ENCODE data around the gene ARRB1. TPM values are rescaled to one million over a fixed set of nuclear protein-coding genes. Genes with fewer than 3 reads are reported as not detected.

ARRB1 gene
- total RNA-seq, 1 donor from 2014 or later: 13.2 TPM

DNA sequence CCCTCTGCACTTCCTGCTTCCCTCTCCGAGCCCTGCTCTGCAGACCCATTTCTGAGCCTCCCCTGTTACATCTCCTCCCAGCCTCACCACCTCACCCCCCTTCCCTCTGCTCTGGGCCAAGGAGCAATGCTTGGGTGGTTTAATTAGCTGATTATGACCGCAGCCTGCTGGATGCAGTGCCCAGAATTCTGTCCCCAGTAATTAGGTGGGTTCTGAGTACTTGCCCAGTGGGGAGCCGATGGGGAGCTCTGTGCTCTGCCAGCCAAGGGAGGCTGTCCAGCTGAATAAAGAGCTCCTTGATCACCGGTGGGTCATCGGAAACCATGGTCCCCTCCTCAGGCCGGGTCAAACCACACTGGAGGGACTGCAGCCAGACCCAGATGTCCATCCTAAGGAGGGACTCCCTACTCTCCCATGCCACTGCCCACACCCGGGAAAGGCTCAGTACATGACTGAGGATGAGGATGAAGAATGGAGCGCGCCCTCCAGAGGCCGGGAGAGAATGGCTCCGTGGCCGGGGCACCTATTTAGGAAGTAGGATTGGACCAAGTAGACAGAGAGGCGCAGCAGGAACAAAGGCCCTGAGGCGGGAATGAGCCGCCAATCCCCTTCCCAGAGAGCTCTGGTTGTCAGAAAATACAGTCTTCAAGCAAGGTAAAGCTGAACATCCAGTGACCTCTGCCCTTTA lies 9.1 kb downstream of the ARRB1 start:
- Mint-ChIP-seq H3K27me3 (ENCODE audit: unreplicated experiment) (no peaks in the 10 kb centered on the region), H3K36me3 (ENCODE audit: unreplicated experiment) (no peaks in the 10 kb centered on the region), H3K9me3 (ENCODE audit: unreplicated experiment) (no peaks in the 10 kb centered on the region), H3K4me3 (ENCODE audit: unreplicated experiment) (no peak overlapping the region), H3K27ac (ENCODE audit: unreplicated experiment) (peak overlapping the region; percentile 69), H3K4me1 (ENCODE audit: unreplicated experiment) (peaks cover 66% of the 10 kb centered on the region)
- DNase-seq (ENCODE audit: extremely low spot score, unreplicated experiment): no peak
- TF ChIP-seq, protein P1, sequence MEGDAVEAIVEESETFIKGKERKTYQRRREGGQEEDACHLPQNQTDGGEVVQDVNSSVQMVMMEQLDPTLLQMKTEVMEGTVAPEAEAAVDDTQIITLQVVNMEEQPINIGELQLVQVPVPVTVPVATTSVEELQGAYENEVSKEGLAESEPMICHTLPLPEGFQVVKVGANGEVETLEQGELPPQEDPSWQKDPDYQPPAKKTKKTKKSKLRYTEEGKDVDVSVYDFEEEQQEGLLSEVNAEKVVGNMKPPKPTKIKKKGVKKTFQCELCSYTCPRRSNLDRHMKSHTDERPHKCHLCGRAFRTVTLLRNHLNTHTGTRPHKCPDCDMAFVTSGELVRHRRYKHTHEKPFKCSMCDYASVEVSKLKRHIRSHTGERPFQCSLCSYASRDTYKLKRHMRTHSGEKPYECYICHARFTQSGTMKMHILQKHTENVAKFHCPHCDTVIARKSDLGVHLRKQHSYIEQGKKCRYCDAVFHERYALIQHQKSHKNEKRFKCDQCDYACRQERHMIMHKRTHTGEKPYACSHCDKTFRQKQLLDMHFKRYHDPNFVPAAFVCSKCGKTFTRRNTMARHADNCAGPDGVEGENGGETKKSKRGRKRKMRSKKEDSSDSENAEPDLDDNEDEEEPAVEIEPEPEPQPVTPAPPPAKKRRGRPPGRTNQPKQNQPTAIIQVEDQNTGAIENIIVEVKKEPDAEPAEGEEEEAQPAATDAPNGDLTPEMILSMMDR (IDR thresholded peaks at IDR 0.05): no peak

DNA sequence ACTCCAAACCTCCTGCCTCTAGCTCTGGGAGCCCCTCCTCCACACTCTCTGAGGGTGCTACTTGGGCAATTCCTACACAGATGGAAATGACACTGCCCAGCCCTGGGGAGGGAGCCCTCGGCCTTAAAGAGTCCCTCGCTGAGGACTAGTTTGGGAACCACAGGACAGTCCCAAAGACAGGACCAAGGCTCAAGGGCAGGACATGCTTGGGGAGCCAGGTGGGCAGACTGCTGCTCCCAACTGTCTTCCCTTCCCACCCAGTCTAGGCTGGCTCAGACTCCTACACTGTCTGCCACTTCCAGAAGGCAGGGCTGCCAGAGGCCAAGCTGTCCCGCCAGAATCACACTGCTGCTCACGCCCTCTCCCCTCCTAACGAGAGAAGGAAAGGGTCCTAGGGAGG lies 9.8 kb downstream of the ARRB1 start:
- Mint-ChIP-seq H3K27me3 (ENCODE audit: unreplicated experiment) (no peaks in the 10 kb centered on the region), H3K4me3 (ENCODE audit: unreplicated experiment) (no peak overlapping the region), H3K27ac (ENCODE audit: unreplicated experiment) (peak overlapping the region; percentile 69), H3K4me1 (ENCODE audit: unreplicated experiment) (peaks cover 66% of the 10 kb centered on the region), H3K36me3 (ENCODE audit: unreplicated experiment) (no peaks in the 10 kb centered on the region), H3K9me3 (ENCODE audit: unreplicated experiment) (no peaks in the 10 kb centered on the region)
- TF ChIP-seq, protein P1 (IDR thresholded peaks at IDR 0.05): no peak
- DNase-seq (ENCODE audit: extremely low spot score, unreplicated experiment): no peak

DNA sequence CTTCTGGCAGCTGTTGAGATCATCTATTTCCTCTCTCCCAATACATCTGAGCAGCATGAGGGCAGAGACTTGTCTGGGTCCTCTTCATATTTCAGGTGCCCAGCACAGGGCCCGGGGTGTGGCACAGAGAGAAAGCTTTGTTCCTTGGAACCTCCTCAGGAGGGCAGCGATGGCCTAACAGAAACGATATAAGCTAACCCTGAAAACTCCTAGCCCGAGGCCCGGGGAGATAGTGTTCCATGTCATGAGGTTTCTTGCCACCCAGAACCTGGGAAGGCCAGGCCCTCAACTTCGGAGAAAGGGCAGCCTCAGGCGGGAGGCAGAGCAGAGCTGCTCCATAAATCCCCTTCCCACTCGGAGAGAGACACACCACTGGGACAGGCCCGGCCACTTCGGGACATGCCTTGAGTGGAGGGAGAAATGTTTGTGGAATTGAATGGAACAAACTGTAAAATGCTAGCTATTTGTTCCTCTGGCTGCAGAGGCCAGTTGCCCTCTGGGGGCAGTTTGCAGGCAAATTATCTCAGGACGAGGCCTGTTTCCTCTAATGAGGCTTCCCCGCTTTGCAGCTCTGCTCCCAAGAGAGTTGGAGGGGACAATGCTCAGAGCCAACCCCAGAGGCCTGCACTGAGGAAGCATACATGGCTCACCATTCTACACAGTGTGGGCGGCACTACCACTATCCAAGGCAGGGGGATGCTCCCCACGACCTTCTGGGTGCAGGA lies 11.6 kb downstream of the ARRB1 start:
- H3K4me3 Mint-ChIP-seq (ENCODE audit: unreplicated experiment): no peak overlapping the region

DNA sequence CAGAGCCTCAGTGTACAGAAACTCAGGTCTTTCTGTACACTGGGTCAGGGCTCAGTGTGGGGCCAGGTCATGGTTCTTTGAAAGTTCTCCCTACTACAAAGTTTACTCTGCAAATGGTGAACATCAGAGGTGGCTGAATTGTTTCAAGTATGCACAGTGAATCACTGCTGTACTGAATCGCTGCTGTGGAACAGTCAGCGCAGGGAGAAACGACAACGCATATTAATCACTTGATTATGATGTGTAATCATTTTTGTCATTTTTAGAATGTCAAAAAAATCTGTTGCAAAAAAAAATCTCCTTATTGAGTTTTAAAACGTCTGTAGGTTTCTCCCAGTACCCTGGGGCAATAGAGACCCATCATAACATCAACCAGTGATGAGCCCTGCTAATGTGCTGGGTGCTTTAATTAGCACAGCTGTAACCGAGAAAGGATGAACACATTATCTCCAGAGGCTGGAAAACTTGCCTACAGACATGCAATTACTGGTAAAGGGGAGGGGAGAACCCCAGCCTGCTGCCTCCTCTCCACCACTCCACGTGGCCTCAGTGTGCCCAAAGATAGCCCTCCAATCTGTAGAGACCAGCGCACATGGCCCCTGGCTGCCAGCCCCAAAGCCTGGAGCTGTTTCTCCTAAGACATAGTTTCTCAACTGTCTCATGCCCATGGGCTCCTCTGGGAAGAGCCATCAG lies 12.8 kb downstream of the ARRB1 start:
- H3K4me3 Mint-ChIP-seq (ENCODE audit: unreplicated experiment): no peak overlapping the region
- H3K9me3 Mint-ChIP-seq (ENCODE audit: unreplicated experiment): no peaks in the 10 kb centered on the region
- peak overlapping the region; percentile 90 for H3K27ac Mint-ChIP-seq (ENCODE audit: unreplicated experiment)
- no peaks in the 10 kb centered on the region for H3K27me3 Mint-ChIP-seq (ENCODE audit: unreplicated experiment)
- no peak for DNase-seq (ENCODE audit: extremely low spot score, unreplicated experiment)
- H3K36me3 Mint-ChIP-seq (ENCODE audit: unreplicated experiment): no peaks in the 10 kb centered on the region
- TF ChIP-seq, protein P1 (IDR thresholded peaks at IDR 0.05): no peak
- H3K4me1 Mint-ChIP-seq (ENCODE audit: unreplicated experiment): peaks cover 76% of the 10 kb centered on the region

More for the DNA sequence above, 11.6 kb downstream of the ARRB1 start:
- Mint-ChIP-seq H3K27ac (ENCODE audit: unreplicated experiment) (peak overlapping the region; percentile 90), H3K9me3 (ENCODE audit: unreplicated experiment) (no peaks in the 10 kb centered on the region), H3K4me1 (ENCODE audit: unreplicated experiment) (peaks cover 68% of the 10 kb centered on the region), H3K36me3 (ENCODE audit: unreplicated experiment) (no peaks in the 10 kb centered on the region), H3K27me3 (ENCODE audit: unreplicated experiment) (no peaks in the 10 kb centered on the region)
- no peak for DNase-seq (ENCODE audit: extremely low spot score, unreplicated experiment)
- TF ChIP-seq, protein P1 (IDR thresholded peaks at IDR 0.05): peak; percentile 23

DNA sequence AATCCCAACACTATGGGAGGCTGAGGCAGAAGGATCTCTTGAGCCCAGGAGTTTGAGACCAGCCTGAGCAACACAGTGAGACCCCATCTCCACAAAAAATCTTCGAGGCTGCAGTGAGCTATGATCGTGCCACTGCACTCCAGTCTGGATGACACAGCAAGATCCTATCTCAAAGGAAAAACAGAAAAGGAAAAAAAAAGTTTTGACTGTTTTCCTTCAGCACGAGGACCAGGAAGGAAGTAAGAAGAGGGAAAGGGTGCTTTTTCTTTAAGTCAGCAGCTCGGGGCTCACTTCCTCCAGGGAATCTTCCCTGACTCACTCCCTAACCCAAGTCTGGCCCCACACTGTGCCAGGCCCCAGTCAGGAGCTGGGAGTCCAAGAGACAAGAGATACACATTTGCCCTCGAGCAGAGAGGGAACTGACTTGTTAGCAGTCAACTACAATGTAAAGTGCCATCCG lies 14.2 kb downstream of the ARRB1 start:
- Mint-ChIP-seq H3K4me1 (ENCODE audit: unreplicated experiment) (peaks cover 75% of the 10 kb centered on the region), H3K4me3 (ENCODE audit: unreplicated experiment) (no peak overlapping the region)

More for the DNA sequence above, 14.2 kb downstream of the ARRB1 start:
- no peaks in the 10 kb centered on the region for H3K9me3 Mint-ChIP-seq (ENCODE audit: unreplicated experiment)
- no peaks in the 10 kb centered on the region for H3K27me3 Mint-ChIP-seq (ENCODE audit: unreplicated experiment)
- H3K27ac Mint-ChIP-seq (ENCODE audit: unreplicated experiment): peak overlapping the region; percentile 85
- TF ChIP-seq, protein P1 (IDR thresholded peaks at IDR 0.05): no peak
- H3K36me3 Mint-ChIP-seq (ENCODE audit: unreplicated experiment): no peaks in the 10 kb centered on the region
- DNase-seq (ENCODE audit: extremely low spot score, unreplicated experiment): no peak

Data from osteocyte (in vitro differentiated cells).